ENCODE results near the gene PTMA.
"Not testable (repeated sequence)": the region's sequence is repeated elsewhere in the genome, so short reads cannot be mapped to it uniquely, and the experiment has no call there.

PTMA gene, protein sequence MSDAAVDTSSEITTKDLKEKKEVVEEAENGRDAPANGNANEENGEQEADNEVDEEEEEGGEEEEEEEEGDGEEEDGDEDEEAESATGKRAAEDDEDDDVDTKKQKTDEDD

GRCh38 chr2:231707927-231708772 is at the start of gene PTMA:
Gene PTMA, plus strand, starts transcription at chr2:231708525. Its CDS starts 182 bp downstream, at chr2:231708707.
- peak; percentile 97 for DNase-seq

- not testable (repeated sequence) for DNase-seq
Observed at GRCh38 chr2:231660073-231660472, 48.3 kb upstream of the PTMA start.

- DNase-seq, result no peak
Observed at GRCh38 chr2:231660860-231661259, 47.5 kb upstream of the PTMA start.

- no peak for DNase-seq
Observed at GRCh38 chr2:231661422-231662027, 46.8 kb upstream of the PTMA start.

DNA sequence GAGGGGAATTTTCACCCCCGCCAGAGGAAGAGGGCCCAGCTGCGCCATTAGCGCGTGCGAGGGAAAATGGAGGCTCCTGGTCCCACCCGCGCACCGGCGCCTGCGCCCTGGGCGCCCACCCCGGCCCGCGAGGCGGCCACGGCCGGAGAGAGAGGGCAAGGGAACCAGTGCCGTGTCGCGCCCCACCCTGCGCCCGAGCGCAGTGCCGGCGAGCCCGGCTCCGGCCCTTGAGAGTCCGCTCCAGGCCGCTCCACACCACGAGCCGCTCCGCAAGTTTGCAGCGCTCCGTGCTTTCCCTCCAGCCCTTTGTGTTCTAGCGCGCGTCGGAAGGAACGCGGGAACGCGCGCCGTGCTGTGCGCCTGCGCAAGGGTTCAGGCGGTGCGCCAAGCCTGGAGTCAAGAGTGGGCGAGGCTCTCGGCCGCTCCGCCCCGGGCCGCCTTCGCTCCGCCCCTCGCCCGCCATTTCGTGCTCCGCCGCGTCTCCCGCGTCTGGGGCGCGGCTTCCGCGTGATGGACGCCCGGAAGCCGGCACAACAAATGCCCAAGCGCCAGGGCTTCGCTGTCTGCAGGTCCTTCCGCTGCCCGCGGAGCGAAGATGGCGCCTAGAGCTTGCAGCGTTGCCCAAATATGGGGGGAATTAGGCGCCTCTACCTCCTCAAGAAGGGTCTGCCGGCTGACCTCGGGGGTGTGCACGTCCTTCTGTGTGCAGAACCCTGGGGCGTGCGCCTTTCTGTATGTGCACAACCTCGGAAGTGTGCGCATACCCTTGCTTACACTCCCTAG is 46.1 kb upstream of the PTMA start:
- DNase-seq, result peak; percentile 53

- DNase-seq, result no peak
Observed at GRCh38 chr2:231662811-231663457, 45.4 kb upstream of the PTMA start.

DNA sequence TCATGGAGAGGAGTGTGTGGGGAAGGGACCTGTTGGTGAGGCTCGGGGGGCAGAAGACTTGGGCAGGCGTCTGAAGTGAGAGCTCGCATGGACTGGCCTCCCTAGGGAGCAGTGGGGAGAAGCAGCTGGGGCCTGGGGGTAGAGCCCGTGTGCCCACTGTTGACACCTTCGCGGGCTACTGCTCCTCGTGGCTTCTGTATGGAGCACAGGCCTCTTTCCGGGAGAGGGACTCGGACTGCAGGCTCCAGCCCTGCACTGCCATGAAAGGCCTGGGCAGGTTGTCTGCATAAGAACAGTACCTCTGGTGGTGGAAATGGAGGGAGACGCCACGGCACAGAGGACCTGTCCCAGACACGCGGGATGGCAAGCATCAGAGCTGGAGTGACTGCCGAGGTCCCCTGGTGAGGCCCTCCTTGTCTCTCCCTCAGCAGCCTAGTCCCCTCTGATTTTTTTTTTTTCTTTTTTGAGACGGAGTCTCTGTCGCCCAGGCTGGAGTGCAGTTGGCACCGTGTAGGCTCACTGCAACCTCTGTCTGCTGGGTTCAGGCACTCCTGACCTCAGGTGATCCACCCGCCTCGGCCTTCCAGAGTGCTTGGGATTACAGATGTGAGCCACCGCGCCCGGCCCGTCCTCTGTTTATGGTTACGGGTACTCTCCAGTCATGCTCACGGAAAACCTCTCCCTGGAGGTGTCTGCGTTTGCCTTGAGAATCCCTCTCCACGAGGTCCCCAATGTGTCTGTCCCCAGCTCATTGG is 44.7 kb upstream of the PTMA start:
- no peak for DNase-seq

GRCh38 chr2:231664727-231665126 is 43.6 kb upstream of the PTMA start:
- no peak for DNase-seq

- DNase-seq, result no peak
Observed at GRCh38 chr2:231665245-231666170, 42.8 kb upstream of the PTMA start.

GRCh38 chr2:231666171-231667095 is 41.9 kb upstream of the PTMA start:
- peak; percentile 72 for DNase-seq

DNA sequence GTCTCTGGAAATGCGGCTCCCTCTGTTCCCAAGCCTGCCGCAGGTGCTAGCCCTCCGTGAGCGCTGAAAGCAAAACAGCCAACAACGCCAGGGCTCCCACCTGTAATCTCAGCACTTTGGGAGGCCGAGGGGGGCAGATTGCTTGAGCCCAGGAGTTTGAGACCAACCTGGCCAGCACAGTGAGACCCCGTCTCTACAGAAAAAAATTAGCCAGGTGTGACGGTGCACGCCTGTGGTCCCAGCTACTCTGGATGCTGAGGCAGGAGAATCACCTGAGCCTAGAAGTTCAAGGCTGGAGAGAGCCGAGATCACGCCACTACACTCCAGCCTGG is 41.3 kb upstream of the PTMA start:
- DNase-seq, result no peak

DNA sequence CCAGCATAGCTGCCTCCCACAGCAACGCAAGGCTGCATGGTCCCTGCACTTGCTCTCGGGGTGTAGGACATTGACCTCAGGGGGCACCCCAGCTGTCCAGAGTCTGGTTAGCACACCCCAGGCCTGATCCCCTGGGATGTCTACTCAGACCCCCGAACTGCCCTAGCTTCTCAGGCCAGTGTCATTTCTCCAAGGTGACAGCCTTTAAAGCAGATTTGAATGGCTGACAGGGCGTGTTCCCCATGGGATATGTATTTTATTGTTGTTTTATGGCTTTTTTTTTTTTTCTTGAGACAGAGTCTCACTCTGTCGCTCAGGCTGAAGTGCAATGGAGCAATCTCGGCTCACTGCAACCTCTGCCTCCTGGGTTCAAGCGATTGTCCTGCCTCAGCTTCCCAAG is 40.8 kb upstream of the PTMA start:
- no peak for DNase-seq

DNA sequence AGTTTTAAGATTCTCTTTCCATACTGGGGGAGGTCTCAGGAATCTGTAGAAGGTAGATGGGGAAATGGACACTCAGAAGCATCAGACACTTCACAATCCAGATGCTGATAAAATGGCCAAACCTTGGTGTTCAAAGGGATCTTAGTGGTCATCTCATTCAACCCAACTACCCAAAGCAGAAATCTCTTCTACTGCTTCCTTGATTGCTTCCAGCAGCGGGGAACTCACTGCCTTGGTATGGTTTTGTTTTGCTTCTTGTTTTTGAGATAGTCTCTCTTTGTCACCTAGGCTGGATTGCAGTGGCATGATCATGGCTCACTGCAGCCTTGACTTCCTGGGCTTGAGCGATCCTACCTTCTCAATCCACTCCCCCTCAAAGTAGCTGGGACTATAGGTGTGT is 39.3 kb upstream of the PTMA start:
- DNase-seq, result no peak

- peak; percentile 78 for DNase-seq
Observed at GRCh38 chr2:231671270-231672050, 36.9 kb upstream of the PTMA start.

GRCh38 chr2:231672617-231673347 is 35.5 kb upstream of the PTMA start:
- DNase-seq, result peak; percentile 97

DNA sequence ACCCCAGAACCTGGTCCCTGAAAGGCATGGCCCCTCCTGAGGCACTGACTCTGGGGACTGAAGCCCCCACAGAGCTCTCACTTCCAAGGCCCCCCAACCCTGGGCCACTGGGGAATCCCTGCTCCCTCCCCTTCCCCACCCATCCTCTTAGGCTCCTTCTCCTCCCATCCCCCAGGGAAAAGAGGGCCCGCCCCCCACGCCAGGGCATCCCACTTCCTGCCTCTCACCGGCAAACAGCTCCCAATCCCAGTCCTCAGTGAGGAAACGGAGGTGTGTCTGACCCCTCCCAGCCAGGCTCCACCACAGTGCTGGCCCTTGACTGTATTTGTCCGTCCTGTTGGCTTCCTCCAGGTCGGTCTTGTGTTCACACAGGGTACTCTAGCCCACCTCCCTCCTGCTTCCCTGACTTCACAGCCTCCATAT is 35.0 kb upstream of the PTMA start:
- DNase-seq, result peak; percentile 89

GRCh38 chr2:231674587-231675338 is 33.6 kb upstream of the PTMA start:
- peak; percentile 66 for DNase-seq

GRCh38 chr2:231676243-231676642 is 32.1 kb upstream of the PTMA start:
- no peak for DNase-seq
